NCI-H524 treated with DMSO at 0.1 percent for 48 hours (cell line): ENCODE data around the gene SLAMF6.
"Not testable (repeated sequence)": the region's sequence is repeated elsewhere in the genome, so short reads cannot be mapped to it uniquely, and the experiment has no call there.

Experiments
- DNase-seq: peaks from one replicate; lab custom pipeline; 2025; lab: John Stamatoyannopoulos, UW

Gene SLAMF6

GRCh38 chr1:160542303-160542945 lies 19.4 kb upstream of the SLAMF6 start:
- DNase-seq, result no peak

- DNase-seq, result no peak
Observed at GRCh38 chr1:160541622-160542302, 18.7 kb upstream of the SLAMF6 start.

- DNase-seq, result no peak
Observed at GRCh38 chr1:160540859-160541233, 17.8 kb upstream of the SLAMF6 start.

GRCh38 chr1:160539990-160540858 lies 17.2 kb upstream of the SLAMF6 start:
- DNase-seq, result no peak

GRCh38 chr1:160539684-160539989 lies 16.6 kb upstream of the SLAMF6 start:
- no peak for DNase-seq

- DNase-seq, result no peak
Observed at GRCh38 chr1:160538985-160539651, 16.1 kb upstream of the SLAMF6 start.

- no peak for DNase-seq
Observed at GRCh38 chr1:160537714-160538665, 14.9 kb upstream of the SLAMF6 start.

- DNase-seq, result no peak
Observed at GRCh38 chr1:160534823-160535605, 12.0 kb upstream of the SLAMF6 start.

- DNase-seq, result not testable (repeated sequence)
Observed at GRCh38 chr1:160532557-160532813, 9.4 kb upstream of the SLAMF6 start.

- not testable (repeated sequence) for DNase-seq
Observed at GRCh38 chr1:160531809-160532556, 8.9 kb upstream of the SLAMF6 start.

- not testable (repeated sequence) for DNase-seq
Observed at GRCh38 chr1:160529401-160529952, 6.4 kb upstream of the SLAMF6 start.

- not testable (repeated sequence) for DNase-seq
Observed at GRCh38 chr1:160523789-160524188, 734 bp upstream of the SLAMF6 start.

GRCh38 chr1:160522136-160522535 lies 919 bp downstream of the SLAMF6 start:
- DNase-seq, result no peak

- DNase-seq, result no peak
Observed at GRCh38 chr1:160521554-160521953, 1.5 kb downstream of the SLAMF6 start.

- DNase-seq, result no peak
Observed at GRCh38 chr1:160520999-160521398, 2.1 kb downstream of the SLAMF6 start.

- no peak for DNase-seq
Observed at GRCh38 chr1:160520582-160520981, 2.5 kb downstream of the SLAMF6 start.

- DNase-seq, result no peak
Observed at GRCh38 chr1:160519642-160520435, 3.2 kb downstream of the SLAMF6 start.

- DNase-seq, result not testable (repeated sequence)
Observed at GRCh38 chr1:160517519-160517918, 5.5 kb downstream of the SLAMF6 start.

- DNase-seq, result not testable (repeated sequence)
Observed at GRCh38 chr1:160515908-160516307, 7.1 kb downstream of the SLAMF6 start.
